ENCODE data around the gene CDHR3. TPM values are rescaled to one million over a fixed set of nuclear protein-coding genes. Genes with fewer than 3 reads are reported as not detected.

CDHR3 gene
- total RNA-seq, 1 donor from 2014 or later, result 0.75 TPM

GRCh38 chr7:106029451-106029850 is 66.4 kb downstream of the CDHR3 start:
- no peaks in the 10 kb centered on the region for H3K27me3 Mint-ChIP-seq
- H3K4me1 Mint-ChIP-seq, result peaks cover 38% of the 10 kb centered on the region
- no peak for ATAC-seq (ENCODE audit: low read depth)
- TF ChIP-seq, protein P1, sequence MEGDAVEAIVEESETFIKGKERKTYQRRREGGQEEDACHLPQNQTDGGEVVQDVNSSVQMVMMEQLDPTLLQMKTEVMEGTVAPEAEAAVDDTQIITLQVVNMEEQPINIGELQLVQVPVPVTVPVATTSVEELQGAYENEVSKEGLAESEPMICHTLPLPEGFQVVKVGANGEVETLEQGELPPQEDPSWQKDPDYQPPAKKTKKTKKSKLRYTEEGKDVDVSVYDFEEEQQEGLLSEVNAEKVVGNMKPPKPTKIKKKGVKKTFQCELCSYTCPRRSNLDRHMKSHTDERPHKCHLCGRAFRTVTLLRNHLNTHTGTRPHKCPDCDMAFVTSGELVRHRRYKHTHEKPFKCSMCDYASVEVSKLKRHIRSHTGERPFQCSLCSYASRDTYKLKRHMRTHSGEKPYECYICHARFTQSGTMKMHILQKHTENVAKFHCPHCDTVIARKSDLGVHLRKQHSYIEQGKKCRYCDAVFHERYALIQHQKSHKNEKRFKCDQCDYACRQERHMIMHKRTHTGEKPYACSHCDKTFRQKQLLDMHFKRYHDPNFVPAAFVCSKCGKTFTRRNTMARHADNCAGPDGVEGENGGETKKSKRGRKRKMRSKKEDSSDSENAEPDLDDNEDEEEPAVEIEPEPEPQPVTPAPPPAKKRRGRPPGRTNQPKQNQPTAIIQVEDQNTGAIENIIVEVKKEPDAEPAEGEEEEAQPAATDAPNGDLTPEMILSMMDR (IDR thresholded peaks at IDR 0.05), result no peak
- H3K9me3 Mint-ChIP-seq, result no peaks in the 10 kb centered on the region
- intact Hi-C loops (cut with micrococcal nuclease), result no loop called here
- no peak overlapping the region for H3K4me3 Mint-ChIP-seq
- no peaks in the 10 kb centered on the region for H3K36me3 Mint-ChIP-seq (ENCODE audit: low read depth)
- ChIA-PET CTCF (interaction anchor here (1.9 to 3.7 kb wide), 2 partner anchors 15 to 373 kb away, joined by 9 to 11 read pairs; no protein-coding TSS in a partner anchor), POLR2A (interaction anchor here (1.0 kb wide), 1 partner anchor 83 kb away, joined by 6 read pairs; the partner anchor contains the start of gene SYPL1)
- H3K27ac Mint-ChIP-seq, result no peak overlapping the region
- no peak for DNase-seq

- ATAC-seq (ENCODE audit: low read depth) (no peak), DNase-seq (no peak)
- TF ChIP-seq, protein P1 (IDR thresholded peaks at IDR 0.05), result no peak
- Mint-ChIP-seq H3K4me3 (no peak overlapping the region), H3K9me3 (no peaks in the 10 kb centered on the region), H3K27me3 (no peaks in the 10 kb centered on the region), H3K27ac (no peak overlapping the region), H3K36me3 (ENCODE audit: low read depth) (no peaks in the 10 kb centered on the region), H3K4me1 (peaks cover 33% of the 10 kb centered on the region)
- CTCF ChIA-PET, result interaction anchor here (0.9 to 3.7 kb wide), 3 partner anchors 15 to 373 kb away, joined by 3 to 11 read pairs (median 9); no protein-coding TSS in a partner anchor
- POLR2A ChIA-PET, result interaction anchor here (1.0 kb wide), 1 partner anchor 82 kb away, joined by 6 read pairs; the partner anchor contains the start of gene SYPL1
- intact Hi-C loops (cut with micrococcal nuclease), result no loop called here
Measured at GRCh38 chr7:106029941-106030340, 66.9 kb downstream of the CDHR3 start.

GRCh38 chr7:106031300-106032035 is 68.4 kb downstream of the CDHR3 start:
- Mint-ChIP-seq H3K4me1 (peaks cover 30% of the 10 kb centered on the region), H3K4me3 (no peak overlapping the region), H3K9me3 (no peaks in the 10 kb centered on the region), H3K27me3 (no peaks in the 10 kb centered on the region), H3K27ac (no peak overlapping the region), H3K36me3 (ENCODE audit: low read depth) (no peaks in the 10 kb centered on the region)
- POLR2A ChIA-PET, result no interaction called here
- ATAC-seq (ENCODE audit: low read depth), result no peak
- CTCF ChIA-PET, result interaction anchor here (1.1 to 3.7 kb wide), 3 partner anchors 9 to 17 kb away, joined by 3 to 11 read pairs (median 10); no protein-coding TSS in a partner anchor
- DNase-seq, result no peak
- TF ChIP-seq, protein P1 (IDR thresholded peaks at IDR 0.05), result no peak
- intact Hi-C loops (cut with micrococcal nuclease), result no loop called here

GRCh38 chr7:106032295-106032694 is 69.2 kb downstream of the CDHR3 start:
- POLR2A ChIA-PET, result no interaction called here
- Mint-ChIP-seq H3K9me3 (no peaks in the 10 kb centered on the region), H3K27me3 (no peaks in the 10 kb centered on the region), H3K36me3 (ENCODE audit: low read depth) (no peaks in the 10 kb centered on the region), H3K27ac (no peak overlapping the region), H3K4me3 (no peak overlapping the region), H3K4me1 (peaks cover 34% of the 10 kb centered on the region)
- DNase-seq (no peak), ATAC-seq (ENCODE audit: low read depth) (no peak)
- TF ChIP-seq, protein P1 (IDR thresholded peaks at IDR 0.05), result no peak
- intact Hi-C loops (cut with micrococcal nuclease), result no loop called here
- CTCF ChIA-PET, result interaction anchor here (2.7 kb wide), 1 partner anchor 10 kb away, joined by 10 read pairs; no protein-coding TSS in a partner anchor

GRCh38 chr7:106033735-106034134 is 70.7 kb downstream of the CDHR3 start:
- Mint-ChIP-seq H3K36me3 (ENCODE audit: low read depth) (no peaks in the 10 kb centered on the region), H3K4me1 (peaks cover 28% of the 10 kb centered on the region), H3K27ac (no peak overlapping the region), H3K4me3 (no peak overlapping the region), H3K27me3 (no peaks in the 10 kb centered on the region), H3K9me3 (no peaks in the 10 kb centered on the region)
- POLR2A ChIA-PET, result no interaction called here
- TF ChIP-seq, protein P1 (IDR thresholded peaks at IDR 0.05), result no peak
- ATAC-seq (ENCODE audit: low read depth), result no peak
- CTCF ChIA-PET, result interaction anchor here (2.7 kb wide), 1 partner anchor 9 kb away, joined by 10 read pairs; no protein-coding TSS in a partner anchor
- DNase-seq, result no peak
- intact Hi-C loops (cut with micrococcal nuclease), result no loop called here
